CD4-positive, alpha-beta T cell treated with Interleukin-15 for 4 hours (primary cell): ENCODE data around the gene RTP5.
"Not testable (repeated sequence)": the region's sequence is repeated elsewhere in the genome, so short reads cannot be mapped to it uniquely, and the experiment has no call there.

Source experiments
- DNase-seq: peaks from one replicate; pipeline ENCODE4 v3.0.0-alpha.2; 2020; ENCODE audit warnings: low spot score

RTP5 gene

DNA sequence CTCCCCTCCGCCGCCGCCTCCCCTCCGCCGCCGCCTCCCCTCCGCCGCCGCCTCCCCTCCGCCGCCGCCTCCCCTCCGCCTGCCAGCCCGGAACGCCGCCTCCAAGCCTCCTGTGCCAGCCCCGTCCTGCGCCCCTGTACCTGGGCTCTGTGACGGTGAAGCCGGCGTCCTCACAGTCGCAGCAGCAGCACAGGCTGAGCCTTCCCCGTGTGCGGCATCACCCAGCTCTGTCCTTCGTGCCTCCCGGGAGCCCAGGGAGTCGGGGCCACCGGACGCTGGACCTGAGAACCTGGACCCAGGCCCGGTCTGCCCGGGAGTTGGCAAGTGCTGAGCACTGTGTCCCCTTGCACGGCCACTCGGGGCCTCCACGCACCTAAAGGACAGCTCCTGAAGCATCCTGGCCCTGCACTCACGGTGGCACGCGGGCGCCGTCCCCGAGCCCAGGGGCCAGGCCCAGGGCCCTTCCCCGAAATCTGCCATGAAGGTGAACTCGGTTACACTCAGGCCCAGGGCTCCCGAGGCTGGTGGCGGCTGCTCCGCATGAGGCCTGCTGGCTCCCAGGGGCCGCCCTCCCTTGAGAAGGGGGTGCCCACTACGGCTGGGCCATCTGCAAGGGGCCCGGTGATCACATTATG is 32.9 kb downstream of the RTP5 start:
- no peak for DNase-seq

DNA sequence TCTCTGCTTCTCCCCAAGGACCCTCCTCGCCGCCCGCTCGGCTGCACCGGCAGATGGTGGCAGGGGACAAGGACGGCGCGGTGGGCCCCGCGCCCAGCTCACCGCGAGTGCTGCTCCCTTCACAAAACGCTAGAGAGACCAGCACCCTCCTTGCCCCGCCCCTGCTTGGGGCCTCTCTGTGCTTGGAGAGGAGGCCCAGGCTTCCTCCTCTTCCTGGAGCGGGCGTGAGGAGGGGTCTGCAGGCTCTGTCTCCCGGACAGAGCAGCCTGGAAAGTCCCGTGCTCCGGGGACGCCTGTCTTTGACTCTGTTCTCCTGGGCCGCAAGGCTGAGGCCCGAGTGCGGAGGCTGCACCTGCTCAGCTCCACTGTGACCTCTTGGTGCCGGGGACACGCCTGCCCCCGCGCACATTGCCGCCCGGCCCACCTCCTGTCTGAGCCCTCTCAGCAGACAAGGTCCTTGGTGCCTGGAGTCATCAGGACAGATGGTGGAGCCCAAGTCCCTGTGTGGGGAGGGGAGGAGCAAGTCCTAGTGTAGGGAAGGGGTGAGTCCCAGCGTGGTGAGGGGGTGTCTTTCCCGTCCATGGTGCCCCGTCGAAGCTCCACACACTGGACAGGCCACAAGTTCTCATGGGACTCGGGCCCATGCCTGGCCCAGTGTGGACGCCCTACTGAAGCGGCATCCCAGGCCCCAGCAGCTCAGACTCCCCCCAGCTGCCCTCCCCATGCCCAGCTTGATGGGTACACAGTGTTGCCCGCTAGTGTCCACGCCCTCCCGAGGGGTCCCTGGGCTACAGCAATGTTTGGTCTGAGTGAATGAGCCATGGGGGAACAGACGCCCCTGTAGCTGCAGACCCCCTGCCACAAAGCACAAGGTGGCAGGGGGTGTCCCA is 33.8 kb downstream of the RTP5 start:
- DNase-seq, result no peak

DNA sequence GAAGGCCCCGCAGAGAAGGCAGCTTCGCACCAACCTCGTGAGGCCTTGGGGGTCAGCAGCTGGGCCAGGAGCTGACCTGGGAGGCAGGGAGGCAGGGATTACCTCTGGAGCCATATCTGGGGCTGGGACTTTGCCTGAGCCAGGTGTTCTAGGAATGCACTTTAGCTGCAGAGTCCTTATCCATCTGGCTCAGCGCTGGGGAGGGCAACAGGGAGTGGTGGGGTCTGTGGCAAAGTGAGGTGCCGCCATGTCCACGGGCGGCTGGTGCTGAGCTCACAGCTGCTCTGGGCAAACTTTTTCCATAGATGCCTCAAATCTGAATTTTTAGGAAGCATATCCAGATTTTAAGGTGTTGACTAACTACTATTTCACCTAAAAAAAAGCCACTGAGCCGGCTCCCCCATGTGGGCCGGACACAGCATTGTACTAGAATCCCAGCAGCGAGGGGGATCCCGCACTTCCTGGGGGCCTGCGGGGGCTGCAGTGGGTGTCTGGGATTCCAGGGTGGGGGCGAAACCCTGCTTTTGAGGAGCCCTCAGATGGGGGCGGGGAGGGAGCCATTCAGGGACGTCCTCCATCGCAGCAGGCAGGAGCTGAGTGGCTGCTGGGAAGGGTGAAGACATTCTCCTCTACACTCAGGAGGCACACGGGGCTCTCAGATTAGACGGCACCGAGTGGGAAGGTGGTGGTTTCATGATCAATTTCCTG is 34.6 kb downstream of the RTP5 start:
- no peak for DNase-seq

DNA sequence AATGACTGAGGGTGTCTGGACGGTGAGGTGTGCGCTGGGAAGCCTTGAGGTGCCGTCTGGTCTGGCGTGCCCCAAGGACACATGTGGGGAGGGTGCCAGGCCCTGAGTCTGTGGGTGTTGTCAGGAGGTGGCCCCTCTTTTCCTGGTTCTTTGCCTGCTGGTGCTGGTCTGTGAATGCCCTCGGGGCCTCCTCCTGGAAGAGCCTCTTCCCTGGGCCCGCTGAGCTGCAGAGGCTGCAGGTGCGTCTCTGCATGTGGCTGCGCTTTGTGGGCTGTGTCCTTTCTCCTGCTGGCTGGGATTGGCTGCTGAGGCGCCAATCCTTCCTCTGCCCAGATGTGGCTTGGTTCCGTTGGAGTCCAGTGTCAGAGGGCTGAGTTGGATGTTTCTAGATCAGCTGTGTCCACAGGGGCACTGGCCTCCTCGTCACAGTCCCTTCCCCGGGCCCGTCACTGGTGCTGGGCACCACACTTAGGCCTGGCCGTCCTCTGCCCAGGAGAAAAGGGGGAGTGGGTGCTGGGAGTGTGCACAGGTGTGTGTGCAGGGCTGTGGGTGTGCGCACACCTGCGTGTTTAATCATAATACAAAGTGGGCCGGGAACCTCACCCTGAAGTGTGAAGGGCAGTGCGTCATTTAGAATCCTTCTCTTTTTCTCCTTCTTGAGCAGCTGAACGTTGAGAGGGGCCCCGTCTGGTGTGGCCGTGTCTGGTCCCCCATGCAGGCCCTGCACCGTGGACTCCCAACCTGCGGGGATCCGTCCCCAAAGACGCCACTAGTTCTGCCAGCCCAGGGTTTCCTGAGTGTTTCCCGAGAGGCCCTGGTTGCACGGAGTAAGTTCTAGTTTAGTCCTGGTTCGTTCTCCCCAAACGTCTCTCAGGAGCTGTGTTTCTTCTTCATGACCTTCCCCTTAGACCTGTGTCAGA is 35.5 kb downstream of the RTP5 start:
- DNase-seq, result no peak

DNA sequence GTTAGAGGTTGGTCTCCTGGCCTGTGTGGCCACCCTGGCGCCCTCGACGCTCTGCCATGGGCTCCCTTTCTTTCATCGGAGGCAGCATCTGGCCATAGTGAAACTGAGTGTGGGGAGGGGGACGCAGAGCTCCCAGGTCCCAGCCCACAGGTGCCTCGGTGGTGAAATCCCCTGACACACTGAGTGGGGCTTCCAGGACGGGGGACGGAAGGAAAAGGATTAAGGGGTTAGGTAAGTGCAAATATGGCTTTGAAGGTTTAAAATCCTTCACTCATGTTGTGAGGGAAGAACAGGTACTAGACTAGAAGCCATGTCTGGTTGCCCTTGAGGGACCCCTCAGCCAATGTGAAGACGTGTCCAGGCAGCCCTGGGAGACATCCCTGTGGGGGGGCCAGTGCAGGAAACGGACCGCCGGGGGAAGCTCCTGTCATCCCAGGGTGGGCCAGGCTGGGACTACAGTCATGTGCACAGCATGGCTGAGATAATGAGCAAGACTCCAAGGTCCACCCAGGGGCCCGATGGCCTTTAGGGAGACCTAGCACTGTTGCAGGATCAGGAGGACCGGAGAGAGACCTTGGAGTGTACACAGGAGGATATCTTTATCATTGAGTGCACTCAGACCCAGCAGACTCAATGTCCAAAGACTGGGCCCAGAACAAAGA is 36.3 kb downstream of the RTP5 start:
- no peak for DNase-seq

DNA sequence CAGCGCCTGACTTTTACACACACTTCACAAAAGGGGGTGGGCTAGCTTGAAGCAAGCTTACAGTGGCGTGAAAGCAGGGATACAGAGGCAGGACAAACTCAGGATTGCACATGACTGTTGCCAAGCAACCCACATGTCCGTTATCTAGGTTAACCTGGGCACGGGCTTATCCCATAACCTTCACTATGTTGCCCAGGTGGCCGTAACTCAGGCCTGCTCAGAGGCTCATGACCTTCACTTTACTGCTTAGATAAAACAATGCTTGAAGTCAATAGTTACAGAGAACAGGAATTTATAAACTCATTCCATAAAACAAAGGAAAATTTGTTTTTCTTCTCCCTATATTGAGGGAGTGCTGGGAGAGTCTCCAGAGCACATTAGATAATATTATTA is 36.8 kb downstream of the RTP5 start:
- not testable (repeated sequence) for DNase-seq

DNA sequence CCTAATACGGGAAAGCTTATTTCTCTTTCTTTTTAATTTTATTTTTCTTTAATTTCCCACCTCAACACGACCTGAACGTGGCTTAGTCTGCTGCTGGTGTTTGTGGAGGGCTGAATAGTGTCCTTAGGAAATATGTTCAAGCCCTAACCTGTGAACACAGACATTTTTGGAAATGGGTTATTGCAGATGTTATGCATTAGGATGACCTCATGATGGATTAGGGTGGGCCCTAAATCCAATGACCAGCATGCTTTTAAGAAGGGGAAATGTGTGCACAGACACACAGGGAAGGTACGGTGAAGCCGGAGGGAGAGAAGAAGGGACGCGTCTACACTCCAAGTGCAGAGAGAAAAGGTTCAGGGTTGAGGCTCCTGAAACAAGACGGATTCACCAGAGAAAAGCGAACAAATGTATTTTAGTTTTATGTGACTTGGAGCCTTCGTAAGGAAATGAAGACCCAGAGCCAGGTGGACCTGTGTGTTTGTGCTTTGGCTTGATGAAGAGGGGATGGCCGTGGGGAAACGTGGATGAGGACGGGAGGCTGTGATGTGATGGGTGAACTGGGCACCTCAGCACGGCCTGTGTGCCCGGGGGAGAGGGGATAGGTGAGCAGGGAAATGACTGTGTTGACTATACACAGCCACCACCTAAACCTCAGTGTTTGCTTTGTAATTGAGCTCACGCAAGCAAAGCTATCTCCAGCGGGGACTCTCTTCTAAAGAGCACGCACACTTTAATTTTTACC is 37.5 kb downstream of the RTP5 start:
- DNase-seq, result no peak

DNA sequence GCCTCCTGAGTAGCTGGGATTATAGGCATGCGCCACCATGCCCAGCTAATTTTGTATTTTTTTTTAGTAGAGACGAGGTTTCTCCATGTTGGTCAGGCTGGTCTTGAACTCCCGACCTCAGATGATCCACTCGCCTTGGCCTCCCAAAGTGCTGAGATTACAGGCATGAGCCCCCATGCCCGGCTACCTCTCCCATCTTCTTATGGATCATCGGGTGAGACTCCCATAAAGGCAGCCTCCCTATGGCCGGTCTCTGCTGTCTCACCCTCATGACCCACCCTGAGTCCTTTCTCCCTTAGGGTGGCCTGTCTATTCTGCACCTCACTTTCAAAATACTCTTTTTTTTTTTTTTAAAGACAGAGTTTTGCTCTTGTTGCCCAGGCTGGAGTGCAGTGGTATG is 38.3 kb downstream of the RTP5 start:
- DNase-seq, result not testable (repeated sequence)

DNA sequence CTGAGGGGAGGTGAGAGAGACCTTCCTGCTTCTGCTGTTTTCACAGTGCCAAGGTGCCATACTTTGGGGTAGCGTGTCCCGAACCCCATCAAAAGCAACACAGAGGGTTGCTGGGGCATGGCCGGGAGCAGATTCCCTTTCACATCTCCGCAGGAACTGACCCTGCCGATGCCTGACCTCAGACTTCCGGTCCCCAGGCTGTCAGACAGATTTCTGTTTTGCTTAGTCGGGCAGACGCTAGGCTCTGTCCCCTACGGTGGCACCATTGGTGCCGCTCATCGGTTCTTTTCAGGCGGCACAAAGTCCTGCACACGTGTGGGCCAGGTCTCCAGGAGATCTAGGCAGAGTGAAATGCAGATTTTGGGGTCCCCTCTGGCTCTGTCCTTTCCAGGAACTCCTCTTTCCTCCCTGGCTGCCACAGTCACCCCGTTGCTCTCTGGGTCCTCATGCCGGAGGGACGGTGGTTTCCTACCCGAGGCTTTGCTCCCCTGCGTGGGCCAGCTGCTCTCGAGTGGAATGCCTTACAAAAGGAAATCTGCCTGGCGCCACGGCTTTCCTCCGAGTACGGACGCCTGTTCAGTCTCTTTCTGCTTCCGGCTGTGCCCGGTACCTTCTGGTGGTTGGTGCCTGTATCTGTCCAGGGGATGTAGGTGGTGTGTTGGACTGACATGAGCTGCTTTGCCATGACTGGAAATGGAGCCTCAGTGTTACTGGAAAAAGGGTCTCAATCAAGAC is 39.3 kb downstream of the RTP5 start:
- no peak for DNase-seq

DNA sequence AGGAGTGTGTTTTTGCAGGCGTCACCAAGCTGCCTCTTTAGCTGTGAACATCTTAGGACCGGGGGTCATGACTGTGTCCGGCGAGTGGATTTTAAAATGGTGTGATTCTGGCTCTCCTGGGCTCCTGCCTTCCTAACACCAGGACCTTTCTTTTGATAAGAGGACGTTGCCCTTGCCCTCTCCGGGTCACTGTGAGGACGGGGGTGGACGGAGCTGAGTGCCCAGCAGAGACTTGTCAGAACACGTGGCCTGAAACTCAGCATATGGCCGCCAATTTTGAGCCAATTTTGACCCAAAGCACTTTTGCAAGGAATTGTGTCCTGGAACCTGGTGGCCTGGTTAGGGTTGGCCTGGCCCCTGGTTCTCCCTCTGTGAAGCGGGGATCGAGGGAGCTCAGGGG is 40.2 kb downstream of the RTP5 start:
- no peak for DNase-seq

DNA sequence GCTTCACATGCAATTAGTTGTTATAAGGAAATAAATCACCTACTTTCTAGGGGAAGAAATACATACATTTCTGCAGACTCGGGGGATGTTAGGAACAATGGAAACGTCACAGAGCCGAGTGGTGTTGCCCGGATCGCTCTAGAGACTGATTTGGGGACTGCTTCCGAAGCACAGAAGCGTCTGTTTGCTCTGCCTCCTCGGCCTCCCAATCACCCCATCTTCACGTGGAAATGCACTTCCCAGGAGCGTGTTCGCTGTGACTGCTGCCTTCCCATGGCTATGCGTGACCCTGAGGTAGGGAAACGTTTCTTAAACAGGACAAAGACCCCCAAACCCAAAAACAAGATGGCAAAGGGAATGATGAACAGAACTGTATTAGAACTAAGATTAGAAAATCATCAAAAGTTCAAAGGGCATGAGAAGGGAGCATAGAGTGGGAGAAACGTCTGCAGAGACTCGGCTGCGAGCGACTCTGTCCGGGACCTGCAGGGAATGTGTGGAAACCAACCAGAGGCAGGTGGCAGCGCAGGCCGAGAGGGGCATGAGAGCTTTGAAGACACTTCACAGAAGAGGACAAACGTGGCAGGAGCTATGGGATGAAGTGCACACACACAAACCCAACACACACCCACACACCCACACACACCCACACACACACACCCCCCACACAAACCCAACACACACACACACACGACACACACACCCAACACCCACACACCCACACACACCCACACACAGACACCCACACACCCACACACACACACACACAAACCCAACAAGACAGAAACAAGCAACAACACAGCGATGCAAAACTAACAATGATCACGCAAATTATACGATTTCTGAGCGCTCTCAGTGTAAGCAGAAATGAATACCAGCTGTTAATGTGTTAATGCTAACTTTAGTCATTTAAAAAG is 41.3 kb downstream of the RTP5 start:
- no peak for DNase-seq

DNA sequence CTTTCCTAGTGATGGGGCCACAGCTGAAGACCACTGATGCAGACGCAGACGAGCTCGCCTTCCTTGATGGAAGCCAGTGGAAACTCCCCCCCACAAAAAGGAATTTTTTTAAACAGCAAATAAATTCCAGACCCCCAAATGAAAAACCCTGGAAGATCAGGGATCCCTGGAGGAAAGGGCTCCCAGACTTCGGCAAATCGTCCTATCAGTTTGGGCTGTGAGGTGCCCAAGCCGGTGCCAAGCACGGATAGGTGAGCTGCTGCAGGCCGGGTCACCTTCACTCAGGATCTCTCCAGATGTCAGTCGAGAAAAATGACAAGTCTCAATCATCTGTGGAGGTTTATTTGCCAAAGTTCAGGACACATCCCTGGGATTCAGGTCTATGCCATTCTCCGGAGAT is 42.0 kb downstream of the RTP5 start:
- no peak for DNase-seq

DNA sequence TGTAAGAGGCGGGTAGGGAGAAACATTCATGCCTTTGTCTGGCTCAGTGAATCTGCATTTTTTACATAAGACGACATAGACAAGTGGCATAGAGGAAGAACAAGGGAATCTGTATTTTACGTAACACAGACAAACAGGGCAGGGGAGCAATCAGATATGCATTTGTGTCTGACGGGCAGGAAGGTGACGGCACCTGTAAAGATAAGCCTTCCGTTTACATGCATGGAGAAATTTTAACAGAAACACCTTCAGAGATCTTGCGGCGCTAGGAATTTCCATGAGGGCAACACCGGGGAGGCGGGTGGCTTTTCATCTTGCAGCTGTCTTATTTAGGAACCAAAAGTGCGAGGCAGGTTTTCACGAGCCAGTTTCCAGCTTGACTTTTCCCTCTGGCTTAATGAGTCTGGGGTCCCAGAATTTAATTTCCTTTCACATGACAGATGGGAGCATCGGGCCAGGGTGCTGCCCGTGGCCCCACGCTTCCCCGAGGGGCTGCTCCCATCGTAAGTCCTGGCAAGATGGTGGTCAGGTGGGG is 42.6 kb downstream of the RTP5 start:
- no peak for DNase-seq

DNA sequence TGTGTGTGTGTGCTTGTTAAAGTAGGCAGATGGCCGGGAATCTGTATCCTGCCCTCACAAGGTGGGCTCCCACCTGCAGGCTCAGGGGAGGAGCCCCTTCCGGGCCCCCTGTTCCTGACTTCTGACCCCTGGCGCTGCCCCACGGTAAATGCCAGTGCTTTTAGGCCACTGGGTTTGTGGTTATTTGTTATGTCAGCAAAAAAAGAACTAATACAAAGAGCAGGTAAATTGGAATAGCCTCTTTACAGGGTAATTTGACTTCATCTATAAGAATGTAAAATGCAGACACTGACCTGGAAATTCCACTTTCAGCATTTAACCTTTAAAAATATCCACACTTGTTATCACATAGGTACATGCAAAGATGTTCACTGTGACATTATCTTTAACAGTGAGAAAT is 44.2 kb downstream of the RTP5 start:
- DNase-seq, result no peak

DNA sequence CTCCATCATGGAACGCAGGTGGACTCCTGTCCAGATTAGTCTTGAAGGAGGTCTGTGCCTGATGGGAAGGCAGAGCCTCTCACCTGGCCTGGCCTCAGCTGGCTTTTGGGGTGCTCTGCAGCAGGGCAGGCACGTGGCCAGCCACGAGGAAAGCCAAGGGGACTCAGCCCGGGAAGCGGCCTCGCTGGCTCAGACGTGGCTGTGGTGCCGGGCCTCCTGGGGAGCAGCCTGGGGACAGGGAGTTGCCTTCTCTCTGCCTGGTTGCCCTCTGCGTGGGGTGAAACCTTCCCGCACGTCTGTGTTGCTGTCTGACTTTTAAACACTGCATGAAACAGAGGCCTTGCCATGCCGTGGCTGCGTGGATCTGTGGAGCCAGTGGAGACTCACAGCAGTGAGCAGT is 45.0 kb downstream of the RTP5 start:
- no peak for DNase-seq

DNA sequence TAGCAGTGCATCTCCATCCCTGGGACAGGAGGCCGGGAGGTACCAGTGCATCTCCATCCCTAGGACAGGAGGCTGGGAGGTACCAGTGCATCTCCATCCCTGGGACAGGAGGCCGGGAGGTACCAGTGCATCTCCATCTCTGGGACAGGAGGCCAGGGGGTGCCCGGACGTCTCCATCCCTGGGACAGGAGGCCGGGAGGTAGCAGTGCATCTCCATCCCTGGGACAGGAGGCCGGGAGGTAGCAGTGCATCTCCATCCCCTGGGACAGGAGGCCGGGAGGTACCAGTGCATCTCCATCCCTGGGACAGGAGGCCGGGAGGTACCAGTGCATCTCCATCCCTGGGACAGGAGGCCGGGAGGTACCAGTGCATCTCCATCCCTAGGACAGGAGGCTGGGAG is 52.1 kb downstream of the RTP5 start:
- not testable (repeated sequence) for DNase-seq

DNA sequence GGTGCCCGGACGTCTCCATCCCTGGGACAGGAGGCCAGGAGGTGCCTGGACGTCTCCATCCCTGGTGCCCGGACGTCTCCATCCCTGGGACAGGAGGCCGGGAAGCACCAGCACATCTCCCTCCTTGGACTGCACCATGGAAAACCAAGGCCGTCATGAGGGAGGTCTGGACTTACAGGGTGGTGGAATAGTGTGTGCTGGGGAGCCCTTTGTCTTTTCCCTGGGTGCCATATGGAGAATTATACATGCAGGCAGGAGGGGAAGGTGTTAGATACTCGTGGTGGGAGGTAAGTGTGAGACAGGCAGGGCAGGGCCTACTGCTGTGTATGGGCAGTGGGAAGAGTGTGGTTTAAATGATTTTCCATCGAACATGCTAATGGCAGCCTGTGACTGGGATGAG is 52.9 kb downstream of the RTP5 start:
- no peak for DNase-seq

DNA sequence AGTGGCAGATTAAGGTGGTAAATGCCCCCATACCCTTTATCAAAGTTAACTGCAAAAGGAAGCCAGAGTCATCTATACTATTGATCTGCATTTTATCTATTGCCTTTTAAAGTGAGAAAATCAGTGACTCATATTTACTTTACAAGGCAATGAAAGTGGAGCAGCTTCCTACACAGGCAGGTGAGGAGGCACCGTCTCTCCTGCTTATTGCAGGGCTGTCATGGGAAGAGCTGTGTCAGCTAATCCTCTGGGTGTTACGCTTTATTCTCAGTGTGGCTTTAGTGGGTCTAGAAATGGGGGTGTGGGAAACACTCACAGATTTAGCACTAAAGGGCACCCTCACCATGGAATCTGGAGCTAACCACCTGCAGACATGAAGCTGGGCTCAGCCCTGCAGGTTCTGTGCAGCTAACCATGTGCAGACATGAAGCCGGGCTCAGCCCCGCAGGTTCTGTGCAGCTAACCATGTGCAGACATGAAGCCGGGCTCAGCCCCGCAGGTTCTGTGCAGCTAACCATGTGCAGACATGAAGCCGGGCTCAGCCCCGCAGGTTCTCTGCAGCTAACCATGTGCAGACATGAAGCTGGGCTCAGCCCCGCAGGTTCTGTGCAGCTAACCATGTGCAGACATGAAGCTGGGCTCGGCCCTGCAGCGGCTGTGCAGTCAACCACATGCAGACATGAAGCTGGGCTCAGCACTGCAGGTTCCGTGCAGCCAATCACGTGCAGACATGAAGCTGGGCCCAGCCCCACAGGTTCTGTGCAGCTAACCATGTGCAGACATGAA is 53.5 kb downstream of the RTP5 start:
- not testable (repeated sequence) for DNase-seq
